SK-N-DZ (cell line): ENCODE results near the gene FAM124A. TPM values are rescaled to one million over a fixed set of nuclear protein-coding genes. Genes with fewer than 3 reads are reported as not detected.

Experiments
- DNase-seq: peaks from one replicate; pipeline ENCODE4 v3.0.0-alpha.2; 2015; ENCODE audit warnings: low spot score
- polyA plus RNA-seq, 2 experiments: library from polyadenylated mRNA; depleted of rRNA; stranded (reverse); fragments of >200 nt; gene quantifications; 2 replicates each; pipeline ENCODE4 v1.2.3, GENCODE V29; 2014

FAM124A gene
- polyA plus RNA-seq (2014; cell fraction: cytosol; rRNA removed) = 2.9 and 4.6 TPM in 2 replicates
- polyA plus RNA-seq (2014; cell fraction: nucleus; rRNA removed) = 1.6 and 2.1 TPM in 2 replicates

GRCh38 chr13:51222037-51222685 is at the start of gene FAM124A:
FAM124A (plus strand) TSS chr13:51222398; CDS start chr13:51222502, 104 bp downstream.
- peak; percentile 51 for DNase-seq

GRCh38 chr13:51175021-51175420 is 47.2 kb upstream of the FAM124A start:
- DNase-seq = no peak

GRCh38 chr13:51175639-51176038 is 46.6 kb upstream of the FAM124A start:
- DNase-seq = no peak

- DNase-seq = no peak
Observed at GRCh38 chr13:51177188-51177587, 45.0 kb upstream of the FAM124A start.

GRCh38 chr13:51178456-51179074 is 43.6 kb upstream of the FAM124A start:
- no peak for DNase-seq

- no peak for DNase-seq
Observed at GRCh38 chr13:51179432-51179971, 42.7 kb upstream of the FAM124A start.

- DNase-seq = no peak
Observed at GRCh38 chr13:51180853-51181511, 41.2 kb upstream of the FAM124A start.

- no peak for DNase-seq
Observed at GRCh38 chr13:51181786-51182383, 40.3 kb upstream of the FAM124A start.

- no peak for DNase-seq
Observed at GRCh38 chr13:51191743-51192142, 30.5 kb upstream of the FAM124A start.

- DNase-seq = no peak
Observed at GRCh38 chr13:51192348-51192747, 29.9 kb upstream of the FAM124A start.

GRCh38 chr13:51193387-51193786 is 28.8 kb upstream of the FAM124A start:
- DNase-seq = no peak

GRCh38 chr13:51194942-51195341 is 27.3 kb upstream of the FAM124A start:
- no peak for DNase-seq

GRCh38 chr13:51201886-51202285 is 20.3 kb upstream of the FAM124A start:
- DNase-seq = no peak

GRCh38 chr13:51202477-51203046 is 19.6 kb upstream of the FAM124A start:
- DNase-seq = no peak

- DNase-seq = no peak
Observed at GRCh38 chr13:51206584-51206983, 15.6 kb upstream of the FAM124A start.

- DNase-seq = no peak
Observed at GRCh38 chr13:51207881-51208280, 14.3 kb upstream of the FAM124A start.

- no peak for DNase-seq
Observed at GRCh38 chr13:51208716-51209115, 13.5 kb upstream of the FAM124A start.

GRCh38 chr13:51211910-51212309 is 10.3 kb upstream of the FAM124A start:
- no peak for DNase-seq

- DNase-seq = no peak
Observed at GRCh38 chr13:51212758-51213157, 9.4 kb upstream of the FAM124A start.

- no peak for DNase-seq
Observed at GRCh38 chr13:51213173-51213728, 8.9 kb upstream of the FAM124A start.

GRCh38 chr13:51218626-51219025 is 3.6 kb upstream of the FAM124A start:
- DNase-seq = no peak
